ENCODE measurements around the gene CHCHD3.

Gene CHCHD3

DNA sequence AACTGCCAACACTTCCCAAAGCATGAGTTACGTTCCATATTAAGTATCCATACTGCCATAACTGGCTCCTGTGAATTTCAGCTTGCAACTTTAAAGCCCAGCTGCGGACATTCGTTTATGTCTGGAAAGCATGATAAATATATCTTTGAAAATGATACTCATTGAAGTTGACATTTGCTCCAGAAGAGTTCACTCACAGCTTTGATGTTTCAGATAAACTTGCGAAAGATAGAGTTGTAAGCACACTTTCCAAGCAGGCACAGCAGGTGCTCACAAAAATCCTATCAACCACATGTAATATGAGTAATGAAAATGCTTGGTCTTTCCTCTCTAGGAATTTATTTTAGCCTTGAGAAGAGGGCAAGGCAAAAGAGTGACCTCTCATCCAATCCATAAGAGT is 4.5 kb downstream of the CHCHD3 start:
- no peak for DNase-seq (ENCODE audit: low read depth)

DNA sequence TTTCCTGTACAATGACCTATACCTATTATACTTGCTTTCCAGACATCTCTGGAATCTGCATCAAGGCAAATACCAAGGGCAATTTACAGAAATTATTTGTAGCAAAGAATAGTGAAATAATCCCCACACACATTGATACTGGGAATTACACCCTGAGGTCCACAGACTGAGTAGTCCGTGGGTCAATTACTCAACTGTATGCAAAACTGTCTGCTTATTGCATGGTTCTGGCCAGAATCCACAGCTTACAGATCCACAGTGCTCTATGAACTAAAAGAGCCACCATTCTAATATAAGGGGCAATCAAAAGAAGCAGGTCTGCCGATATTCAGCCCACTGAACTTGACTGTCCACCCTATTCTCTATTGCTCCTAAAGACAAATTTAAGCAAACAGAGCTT is 5.7 kb downstream of the CHCHD3 start:
- no peak for DNase-seq (ENCODE audit: low read depth)

GRCh38 chr7:133071506-133071905 is 10.4 kb downstream of the CHCHD3 start:
- no peak for DNase-seq (ENCODE audit: low read depth)

GRCh38 chr7:133070562-133070961 is 11.3 kb downstream of the CHCHD3 start:
- DNase-seq (ENCODE audit: low read depth) = no peak

- DNase-seq (ENCODE audit: low read depth) = no peak
These were observed 16.6 kb downstream of the CHCHD3 start for GRCh38 chr7:133065301-133065700.

DNA sequence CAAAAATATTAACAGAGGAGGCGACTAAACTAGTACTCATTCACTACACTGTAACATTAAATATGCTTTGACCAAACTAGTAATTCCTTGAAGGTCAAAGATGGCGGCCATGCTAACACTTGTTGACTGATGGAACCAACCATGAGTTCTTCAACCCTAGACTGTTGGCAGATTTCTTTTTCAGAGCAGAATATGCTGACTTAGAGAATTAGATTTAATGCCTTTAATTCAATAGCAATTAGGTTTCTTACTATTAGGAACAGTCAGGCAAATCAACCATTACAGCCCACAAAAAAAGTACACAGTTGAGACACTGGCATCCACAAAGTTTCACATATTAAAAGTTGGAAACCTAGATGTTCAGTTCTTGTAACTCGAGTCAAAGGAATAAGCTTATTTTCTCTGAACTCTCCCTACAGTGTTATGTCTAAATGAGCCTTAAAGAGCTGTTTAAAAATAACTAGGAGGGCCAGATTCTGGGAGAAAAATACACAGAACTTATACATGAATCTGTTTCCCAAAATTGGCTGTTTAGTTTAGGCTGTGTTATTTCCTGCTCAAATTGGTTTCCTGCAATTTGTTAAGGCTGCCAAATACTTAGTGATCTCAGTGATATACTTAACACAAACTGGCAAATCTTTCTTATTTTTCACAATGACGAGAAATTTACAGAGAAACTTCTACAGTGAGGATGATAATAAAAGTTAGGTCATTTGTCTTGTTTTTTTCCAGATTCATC is 17.6 kb downstream of the CHCHD3 start:
- no peak for DNase-seq (ENCODE audit: low read depth)

DNA sequence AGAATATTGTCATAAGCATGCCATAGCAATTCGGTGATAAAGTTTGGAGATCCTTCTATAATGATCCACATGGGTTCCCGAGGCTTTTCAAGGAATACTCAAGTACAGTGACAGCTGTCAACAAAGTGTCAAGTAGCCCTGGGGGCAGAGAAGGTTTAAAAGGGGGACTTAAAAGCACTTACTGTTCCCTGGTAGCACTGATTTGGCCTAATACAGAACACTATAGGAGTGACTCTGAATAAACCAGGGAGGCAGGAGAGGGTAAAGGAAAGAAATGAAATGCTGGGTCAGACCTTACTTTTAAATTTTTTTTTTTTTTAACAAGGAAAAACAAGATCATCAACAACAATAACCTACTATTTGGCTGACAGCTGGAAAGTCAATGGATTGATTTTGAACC is 20.1 kb downstream of the CHCHD3 start:
- no peak for DNase-seq (ENCODE audit: low read depth)

GRCh38 chr7:133061357-133061756 is 20.5 kb downstream of the CHCHD3 start:
- DNase-seq (ENCODE audit: low read depth) = no peak

- DNase-seq (ENCODE audit: low read depth) = no peak
These were observed 21.9 kb downstream of the CHCHD3 start for GRCh38 chr7:133060004-133060403.

GRCh38 chr7:133059263-133059662 is 22.6 kb downstream of the CHCHD3 start:
- no peak for DNase-seq (ENCODE audit: low read depth)

GRCh38 chr7:133056370-133057238 is 25.3 kb downstream of the CHCHD3 start:
- DNase-seq (ENCODE audit: low read depth) = no peak

- no peak for DNase-seq (ENCODE audit: low read depth)
These were observed 27.6 kb downstream of the CHCHD3 start for GRCh38 chr7:133054162-133054840.

- no peak for DNase-seq (ENCODE audit: low read depth)
These were observed 28.5 kb downstream of the CHCHD3 start for GRCh38 chr7:133053321-133053891.

DNA sequence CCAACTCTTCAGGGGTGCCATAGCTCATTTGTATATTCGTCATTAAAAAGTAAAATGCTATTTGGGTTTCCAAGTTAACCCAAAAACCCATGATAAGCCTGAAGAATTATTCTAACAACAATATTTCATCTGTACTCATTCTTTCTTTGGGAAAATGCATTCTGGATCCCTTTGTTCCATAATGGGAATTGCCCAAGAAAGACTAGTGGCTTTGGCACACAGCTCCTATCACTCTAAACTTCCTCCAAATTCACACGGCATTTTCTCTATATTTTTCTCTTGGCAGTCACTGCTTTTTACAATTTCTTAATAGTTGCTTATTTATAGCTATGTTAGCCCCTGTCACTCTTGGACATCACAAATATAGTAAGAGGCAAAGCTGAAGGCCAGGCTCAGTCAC is 29.1 kb downstream of the CHCHD3 start:
- DNase-seq (ENCODE audit: low read depth) = no peak

DNA sequence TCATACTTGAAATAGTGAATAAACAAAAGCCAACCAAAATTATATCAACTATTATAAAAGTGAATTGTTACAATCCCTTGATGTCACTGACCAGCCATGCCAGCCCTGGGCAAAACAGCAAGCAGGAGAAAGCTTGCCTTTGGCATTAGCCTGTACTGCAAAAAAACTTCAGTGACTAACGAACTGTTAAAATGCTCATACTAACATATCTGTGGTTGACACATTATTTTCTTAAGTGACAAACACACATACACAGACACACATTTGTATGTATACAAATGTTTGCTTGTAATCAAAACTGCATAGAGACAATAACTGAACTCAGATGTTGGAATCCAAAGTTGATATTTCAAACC is 29.5 kb downstream of the CHCHD3 start:
- DNase-seq (ENCODE audit: low read depth) = no peak

GRCh38 chr7:133051719-133052400 is 30.0 kb downstream of the CHCHD3 start:
- DNase-seq (ENCODE audit: low read depth) = no peak

GRCh38 chr7:133051066-133051465 is 30.8 kb downstream of the CHCHD3 start:
- no peak for DNase-seq (ENCODE audit: low read depth)

DNA sequence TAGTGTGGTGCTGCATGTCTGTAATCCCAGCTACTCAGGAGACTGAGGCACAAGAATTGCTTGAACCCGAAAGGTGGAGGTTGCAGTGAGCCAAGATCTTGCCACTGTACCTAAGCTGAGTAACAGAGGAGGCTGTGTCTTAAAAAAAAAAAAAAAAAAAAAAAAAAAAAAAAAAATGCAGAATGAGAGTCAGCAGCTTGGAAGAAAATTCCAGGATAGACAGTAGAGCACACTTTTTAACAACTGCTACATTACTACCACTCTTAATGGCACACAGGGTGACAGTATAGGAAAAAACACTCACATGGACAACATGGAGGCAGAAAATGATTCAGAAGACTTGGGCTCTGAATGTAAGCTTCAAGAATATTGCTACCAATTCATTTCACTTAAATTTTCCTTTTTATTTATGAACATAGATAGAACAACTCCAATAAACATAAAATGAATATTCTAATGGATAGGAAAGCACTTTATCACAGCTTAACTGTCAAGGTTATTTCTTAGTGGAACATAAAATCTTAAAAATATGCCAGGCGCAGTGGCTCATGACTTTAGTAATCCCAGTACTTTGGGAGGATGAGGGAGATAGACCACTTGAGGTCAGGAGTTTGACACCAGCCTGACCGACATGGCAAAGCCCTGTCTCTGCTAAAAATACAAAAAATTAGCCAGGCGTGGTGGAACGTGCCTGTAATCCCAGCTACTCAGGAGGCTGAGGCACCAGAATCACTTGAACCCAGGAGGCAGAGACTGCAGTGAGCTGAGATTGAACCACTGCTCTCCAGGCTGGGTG is 31.5 kb downstream of the CHCHD3 start:
- no peak for DNase-seq (ENCODE audit: low read depth)

GRCh38 chr7:133048589-133048988 is 33.3 kb downstream of the CHCHD3 start:
- no peak for DNase-seq (ENCODE audit: low read depth)

- DNase-seq (ENCODE audit: low read depth) = no peak
These were observed 34.6 kb downstream of the CHCHD3 start for GRCh38 chr7:133047321-133047720.

All from activated T-cell treated with anti-CD3 and anti-CD28 coated beads for 1 hour (primary cell).